GM18951 (cell line): ENCODE measurements around the gene CHTOP.
"Not testable (repeated sequence)": the region's sequence is repeated elsewhere in the genome, so short reads cannot be mapped to it uniquely, and the experiment has no call there.

Source experiments
- POLR2A ChIP-seq: IDR thresholded peaks from 4 replicates; pipeline ENCODE4 v1.6.1; 2011; ENCODE audit warnings: mild to moderate bottlenecking; ENCODE audit not compliant: insufficient read length, insufficient read depth; ENCODE audit errors: extremely low read depth
- in situ Hi-C: fragments of 300-500 bp; cut with MboI; formaldehyde crosslinking; loops from one replicate; pipeline ENCODE4 v1.12.0; 2022; ENCODE audit warnings: low sequenced_read_pairs, mixed read lengths, inconsistent platforms; ENCODE audit not compliant: unreplicated experiment

CHTOP gene

DNA sequence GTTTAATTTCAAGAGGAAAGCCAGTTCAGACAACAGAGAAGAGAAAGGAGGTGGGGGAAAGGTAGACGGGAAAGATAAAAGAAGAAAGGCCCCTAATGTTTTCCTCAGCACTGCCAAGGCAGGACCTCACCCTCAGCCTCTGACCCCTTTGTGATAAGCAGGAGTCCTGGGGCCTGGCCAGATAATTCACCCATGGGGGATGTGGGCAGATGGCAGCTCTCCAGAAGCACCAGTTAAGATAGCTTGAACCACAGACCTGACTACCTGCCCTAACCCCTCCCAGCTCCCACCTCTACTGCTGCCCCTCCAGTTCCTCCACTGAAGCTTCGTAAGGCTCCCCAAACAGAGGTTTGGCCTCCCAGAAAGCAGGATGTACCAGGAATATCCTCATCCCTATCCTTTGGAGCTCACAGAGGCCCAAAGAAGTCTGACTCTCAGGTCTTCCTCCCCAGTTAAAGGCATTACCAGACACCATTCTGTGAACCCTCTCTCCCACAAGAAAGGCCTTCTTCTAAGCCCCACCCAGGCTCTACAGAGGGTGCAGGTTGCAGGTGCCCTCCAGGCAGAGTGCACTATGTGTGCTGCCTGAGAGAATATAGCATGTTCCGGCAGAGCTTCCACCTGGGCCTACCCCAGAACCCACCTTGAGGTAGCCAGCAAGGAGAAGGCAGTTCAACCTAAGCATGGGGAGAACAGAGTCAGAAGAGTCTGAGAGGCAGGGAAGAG, 15.4 kb downstream of the CHTOP start:
- in situ Hi-C loops = no loop called here
- TF ChIP-seq POLR2A = no peak

DNA sequence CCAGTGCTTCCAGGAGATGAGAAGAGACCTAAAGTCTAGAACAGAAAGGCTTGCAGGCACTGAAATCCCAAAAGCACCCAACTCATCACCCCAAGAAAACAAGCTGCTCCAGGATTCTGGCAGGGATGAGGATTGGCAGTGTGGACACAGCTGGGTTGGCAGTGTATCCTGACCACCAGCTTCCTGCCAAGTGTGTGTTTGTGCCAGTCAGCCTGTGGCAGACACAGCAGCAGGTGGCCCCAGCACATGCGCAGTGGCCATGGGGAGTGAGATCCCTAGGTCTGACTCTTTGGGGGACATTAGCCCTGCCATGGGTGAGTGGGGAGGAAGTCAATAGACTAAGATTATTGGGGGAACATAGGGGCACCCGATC, 16.0 kb downstream of the CHTOP start:
- in situ Hi-C loops = no loop called here
- no peak for TF ChIP-seq POLR2A

DNA sequence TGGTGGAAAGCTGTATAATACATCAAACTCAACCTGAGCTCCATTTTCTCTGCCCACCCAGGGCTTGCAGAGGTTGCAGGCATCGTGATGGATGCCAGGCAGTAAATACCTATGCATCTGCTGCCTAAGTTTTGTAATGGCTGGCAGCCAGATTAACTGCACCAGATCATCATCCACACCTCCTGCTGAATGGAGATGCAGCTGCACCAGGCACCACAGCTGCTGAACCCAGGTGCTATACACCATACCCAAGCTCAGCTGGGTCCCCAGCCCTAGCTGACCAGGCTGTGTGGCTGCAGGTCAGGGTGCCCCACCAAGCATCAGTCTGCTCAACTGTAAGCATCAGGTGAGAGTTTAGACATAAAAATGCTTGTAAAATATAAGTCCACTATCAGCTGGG, 17.9 kb downstream of the CHTOP start:
- no peak for TF ChIP-seq POLR2A
- in situ Hi-C loops = no loop called here

DNA sequence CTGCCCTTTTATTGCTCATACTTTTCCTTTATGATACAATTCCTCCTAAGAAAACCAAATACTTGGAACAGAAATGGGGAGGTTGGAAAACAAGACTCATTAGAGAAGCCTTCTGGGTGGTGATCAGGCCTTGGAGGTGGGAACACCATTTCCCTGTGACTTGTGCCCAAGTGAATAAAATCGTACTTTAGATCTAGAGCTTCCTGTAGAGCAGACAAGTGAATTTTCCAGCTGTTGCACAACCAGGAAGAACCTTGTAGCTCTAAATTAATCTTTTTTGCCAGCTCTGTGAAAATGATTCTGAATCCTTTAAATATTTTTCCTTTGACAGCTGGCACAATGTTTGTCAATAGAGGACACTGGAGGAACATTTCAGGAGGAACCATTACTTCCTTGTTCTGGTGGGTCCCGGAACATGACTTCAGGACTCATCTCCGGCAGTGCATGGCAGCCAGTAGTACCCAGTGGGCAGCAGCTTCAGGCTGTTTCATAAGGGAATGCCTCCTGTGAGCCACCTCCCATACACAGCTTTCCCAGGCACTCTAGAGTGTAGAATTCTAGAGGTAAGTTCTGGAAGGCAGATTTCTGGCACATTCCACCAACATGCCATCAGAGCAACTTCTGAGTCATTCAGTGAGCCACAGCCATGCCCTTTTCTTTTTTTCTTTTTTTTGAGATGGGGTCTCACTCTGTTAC, 19.1 kb downstream of the CHTOP start:
- in situ Hi-C loops = no loop called here

DNA sequence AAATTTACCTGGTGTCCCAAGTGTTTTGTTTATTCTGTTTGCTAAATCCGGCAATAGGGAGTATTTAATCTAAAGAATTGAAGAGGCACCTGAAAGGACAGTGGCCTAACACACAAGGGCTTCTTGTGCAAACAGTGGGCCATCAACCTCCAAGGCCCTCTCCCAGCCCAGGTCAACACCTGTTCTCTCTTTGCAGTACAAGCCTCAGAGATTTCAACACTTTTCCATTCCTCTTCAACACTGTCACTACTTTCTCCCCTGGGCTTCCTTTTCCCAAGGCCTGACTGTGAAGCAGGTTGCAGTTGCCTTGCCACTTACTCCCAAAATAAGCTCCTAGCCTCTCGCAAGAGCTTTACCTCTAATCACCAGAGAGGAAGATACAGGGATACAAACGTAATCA, 21.5 kb downstream of the CHTOP start:
- TF ChIP-seq POLR2A = no peak
- in situ Hi-C loops = no loop called here

More for the DNA sequence above, 19.1 kb downstream of the CHTOP start:
- no peak for TF ChIP-seq POLR2A

DNA sequence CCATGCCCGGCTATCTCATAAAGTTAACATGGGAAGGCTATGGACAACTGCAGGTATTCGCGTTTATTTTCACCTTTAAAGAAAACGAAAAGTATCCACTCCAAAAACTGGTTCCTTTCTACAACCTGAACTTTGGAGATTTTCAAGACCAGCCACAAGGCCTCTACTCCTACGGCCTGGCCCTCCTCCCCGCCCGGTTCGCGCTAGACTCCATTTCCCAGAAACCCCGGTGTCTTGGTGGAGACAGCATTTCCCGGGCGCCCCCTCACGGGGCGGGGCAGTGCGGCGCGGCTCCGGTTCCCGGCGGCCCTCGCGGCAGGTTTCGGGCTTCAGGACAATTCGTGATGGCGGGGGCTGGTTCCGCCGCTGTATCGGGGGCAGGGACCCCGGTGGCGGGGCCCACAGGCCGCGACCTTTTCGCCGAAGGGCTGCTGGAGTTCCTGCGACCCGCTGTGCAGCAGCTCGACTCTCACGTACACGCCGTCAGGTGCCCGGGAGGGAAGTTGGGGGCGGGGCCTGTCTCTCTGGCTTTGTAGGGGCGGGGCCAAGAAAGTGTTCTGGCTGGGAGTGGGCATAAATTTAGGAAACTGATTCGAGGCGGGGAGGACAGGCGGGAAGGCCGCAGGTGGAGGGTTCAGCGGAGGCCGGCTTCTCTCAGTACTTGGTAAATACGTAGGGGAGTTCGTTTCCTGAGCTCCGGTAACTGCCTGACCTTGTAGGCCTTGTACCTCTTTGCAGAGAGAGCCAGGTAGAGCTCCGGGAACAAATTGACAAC, 24.7 kb downstream of the CHTOP start, which contains the start of gene SNAPIN:
SNAPIN (plus strand) TSS at position 304 of the 775 bp plus-strand sequence; CDS start at position 345, 41 bp downstream.
- TF ChIP-seq POLR2A = peak; percentile 91
- in situ Hi-C loops = no loop called here

DNA sequence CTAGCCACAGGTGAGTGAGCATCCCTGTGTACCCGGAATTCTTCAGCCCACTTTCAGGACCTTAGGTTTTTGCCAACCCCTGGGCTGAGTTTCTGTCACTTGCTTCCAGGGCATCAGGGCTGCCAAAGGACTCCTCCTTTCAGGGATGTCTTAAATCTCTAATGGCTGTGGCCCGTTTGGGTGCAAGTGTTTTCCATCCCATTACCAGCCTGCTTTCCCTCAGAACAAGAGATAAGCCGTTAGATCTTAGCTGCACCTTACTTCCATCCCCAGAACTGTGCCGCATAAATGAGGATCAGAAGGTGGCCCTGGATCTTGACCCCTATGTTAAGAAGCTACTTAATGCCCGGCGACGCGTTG, 25.3 kb downstream of the CHTOP start:
- TF ChIP-seq POLR2A = no peak
- in situ Hi-C loops = no loop called here

DNA sequence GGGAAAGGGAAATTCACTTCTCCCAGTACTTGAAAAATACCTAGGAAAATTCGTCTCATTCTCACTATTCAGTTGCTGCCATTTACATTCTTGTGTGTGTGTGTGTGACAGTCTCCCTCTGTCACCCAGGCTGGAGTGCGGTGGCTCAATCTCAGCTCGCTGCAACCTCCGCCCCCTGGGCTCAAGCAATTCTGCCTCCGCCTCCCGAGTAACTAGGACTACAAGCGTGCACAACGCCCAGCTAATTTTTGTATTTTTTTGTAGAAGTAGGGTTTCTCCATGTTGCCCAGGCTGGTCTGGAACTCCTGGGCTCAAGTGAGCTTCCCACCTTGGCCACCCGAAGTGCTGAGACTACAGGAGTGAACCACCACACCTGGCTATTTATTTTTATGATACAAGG, 25.8 kb downstream of the CHTOP start:
- no peak for TF ChIP-seq POLR2A
- in situ Hi-C loops = no loop called here

DNA sequence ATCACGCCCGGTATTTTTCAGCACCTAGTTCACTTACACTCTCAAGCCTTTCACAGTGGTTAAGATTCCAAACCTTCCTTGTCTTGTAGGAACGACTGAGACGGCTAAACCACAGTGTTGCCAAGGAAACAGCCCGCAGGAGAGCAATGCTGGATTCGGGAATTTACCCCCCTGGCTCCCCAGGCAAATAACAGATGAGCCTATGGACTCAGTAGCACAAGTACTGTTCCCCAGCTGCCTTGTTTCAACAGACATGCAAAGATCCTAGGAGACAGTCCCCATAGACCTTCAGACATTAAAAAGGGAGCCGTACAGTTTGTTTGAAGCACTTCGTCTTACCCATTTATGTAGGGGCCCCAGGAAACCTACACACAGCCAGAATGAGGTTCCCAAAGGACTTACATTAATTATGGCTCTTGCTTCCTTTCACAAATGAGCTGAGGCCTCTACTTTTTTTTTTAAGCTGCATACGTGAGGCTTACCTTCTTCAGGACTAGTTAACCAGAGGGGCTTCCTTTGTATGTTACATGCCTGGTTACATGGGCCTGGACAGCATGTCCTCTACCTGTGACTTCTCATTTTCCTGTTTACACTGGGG, 27.3 kb downstream of the CHTOP start:
- in situ Hi-C loops = no loop called here
- no peak for TF ChIP-seq POLR2A

DNA sequence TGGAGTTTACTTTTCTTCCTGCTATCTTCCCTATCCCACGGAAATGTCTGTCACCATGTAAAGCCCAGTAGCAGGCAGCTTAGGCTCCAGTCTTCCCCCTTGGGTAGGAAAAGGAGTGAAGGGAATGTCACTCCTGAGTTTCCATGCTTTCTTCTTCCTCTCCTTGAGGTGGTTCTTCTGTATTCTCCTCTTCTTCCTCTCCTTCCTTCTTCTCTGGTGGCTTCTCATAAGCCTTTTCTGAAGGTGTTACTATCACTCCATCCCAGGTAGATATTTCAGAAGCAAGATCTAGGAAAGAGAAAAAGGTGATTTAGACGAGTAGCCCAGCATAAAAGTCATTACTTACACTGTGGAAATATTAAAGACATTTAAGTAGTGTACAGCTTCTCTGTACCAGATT, 28.4 kb downstream of the CHTOP start:
- no peak for TF ChIP-seq POLR2A
- in situ Hi-C loops = no loop called here

DNA sequence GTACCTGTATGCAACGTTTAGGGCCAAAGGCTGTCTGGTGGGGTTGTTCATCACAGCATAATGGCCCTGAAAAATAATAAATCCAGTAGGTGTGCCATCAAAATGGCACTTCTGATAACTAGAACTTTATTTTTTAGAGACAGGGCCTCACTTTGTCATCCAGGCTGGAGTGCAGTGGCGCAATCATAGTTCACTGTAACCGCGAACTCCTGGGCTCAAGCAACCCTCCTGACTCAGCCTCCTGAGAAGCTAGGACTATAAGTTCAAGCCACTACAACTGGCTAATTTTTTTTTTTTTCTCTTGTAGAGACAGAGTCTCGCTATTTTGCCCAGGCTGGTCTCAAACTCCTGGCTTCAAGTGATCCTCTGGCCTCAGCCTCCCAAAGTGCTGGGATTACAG, 29.3 kb downstream of the CHTOP start:
- TF ChIP-seq POLR2A = no peak
- in situ Hi-C loops = no loop called here

DNA sequence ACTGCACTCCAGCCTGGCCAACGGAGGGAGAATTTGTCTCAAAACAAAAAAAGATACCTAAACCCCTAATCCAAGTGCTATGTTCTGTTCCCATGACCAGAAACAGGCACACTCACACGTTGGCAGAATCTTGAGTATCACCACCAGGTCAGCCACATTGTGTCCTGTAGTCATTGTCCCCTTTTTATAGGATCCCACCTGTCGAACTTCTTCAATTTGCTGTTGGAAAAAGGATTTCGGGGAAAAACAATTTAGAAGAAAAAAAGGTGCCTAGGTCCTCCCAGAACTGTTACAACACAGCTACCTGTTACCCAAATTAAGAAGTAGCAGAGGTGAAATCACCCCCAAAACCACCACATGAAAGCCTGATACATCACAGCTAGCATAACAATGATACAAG, 33.6 kb downstream of the CHTOP start:
- in situ Hi-C loops = no loop called here

DNA sequence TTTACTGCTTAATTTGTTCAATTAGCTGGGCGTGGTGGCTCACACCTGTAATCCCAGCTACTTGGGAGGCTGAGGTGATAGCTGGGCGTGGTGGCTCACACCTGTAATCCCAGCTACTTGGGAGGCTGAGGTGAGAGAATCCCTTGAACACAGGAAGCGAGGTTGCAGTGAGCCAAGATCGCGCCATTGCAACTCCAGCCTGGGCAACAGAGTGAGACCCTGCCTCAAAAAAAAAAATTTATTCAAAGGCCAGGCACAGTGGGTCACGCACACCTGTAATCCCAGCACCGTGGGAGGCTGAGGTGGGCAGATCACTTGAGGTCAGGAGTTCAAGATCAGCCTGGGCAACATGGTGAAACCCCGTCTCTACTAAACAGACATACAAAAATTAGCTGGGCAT, 34.8 kb downstream of the CHTOP start:
- in situ Hi-C loops = not testable (repeated sequence)

More for the DNA sequence above, 33.6 kb downstream of the CHTOP start:
- TF ChIP-seq POLR2A = no peak
